Nephron progenitor cell (in vitro differentiated cells): ENCODE results near the gene SAMMSON.

ENCODE experiments used
- DNase-seq: peaks from one replicate; pipeline ENCODE4 v3.0.0; 2021
- H3K27ac Mint-ChIP-seq: 2 replicates; pipeline ENCODE4 v1.8.0; 2021; ENCODE audit warnings: mild to moderate bottlenecking, moderate library complexity, mixed read lengths
- H3K27me3 Mint-ChIP-seq: 2 replicates; pipeline ENCODE4 v1.8.0; 2021; ENCODE audit warnings: mild to moderate bottlenecking, low read depth, mixed read lengths; ENCODE audit not compliant: poor library complexity
- H3K36me3 Mint-ChIP-seq: 2 replicates; pipeline ENCODE4 v1.8.0; 2021; ENCODE audit warnings: low read depth, mixed read lengths
- H3K4me1 Mint-ChIP-seq: 2 replicates; pipeline ENCODE4 v1.8.0; 2021; ENCODE audit warnings: mixed read lengths
- H3K4me3 Mint-ChIP-seq: 2 replicates; pipeline ENCODE4 v1.8.0; 2021; ENCODE audit warnings: mild to moderate bottlenecking, moderate library complexity, mixed read lengths
- H3K9me3 Mint-ChIP-seq: 2 replicates; pipeline ENCODE4 v1.8.0; 2021; ENCODE audit warnings: mild to moderate bottlenecking, moderate library complexity, mixed read lengths
- CTCF ChIP-seq: fragments of 200-600 bp; sonication (generic); IDR thresholded peaks from 2 replicates; pipeline ENCODE4 v1.5.0; 2021; ENCODE audit warnings: antibody characterized with exemption

The SAMMSON gene

GRCh38 chr3:70020906-70021660 lies 21.6 kb downstream of the SAMMSON start:
- no peak for TF ChIP-seq CTCF
- Mint-ChIP-seq H3K4me1 (no peaks in the 10 kb centered on the region), H3K36me3 (no peaks in the 10 kb centered on the region), H3K27ac (no peak overlapping the region), H3K9me3 (peaks cover 9% of the 10 kb centered on the region), H3K4me3 (no peak overlapping the region), H3K27me3 (peaks cover 4% of the 10 kb centered on the region)
- no peak for DNase-seq

- no peaks in the 10 kb centered on the region for H3K9me3 Mint-ChIP-seq
- DNase-seq = no peak
Observed at GRCh38 chr3:70028361-70028760, 28.8 kb downstream of the SAMMSON start.

GRCh38 chr3:70038693-70039092 lies 39.2 kb downstream of the SAMMSON start:
- TF ChIP-seq CTCF = no peak
- H3K9me3 Mint-ChIP-seq = peaks cover 12% of the 10 kb centered on the region
- H3K36me3 Mint-ChIP-seq = no peaks in the 10 kb centered on the region
- DNase-seq = no peak
- H3K27me3 Mint-ChIP-seq = no peaks in the 10 kb centered on the region
- H3K4me3 Mint-ChIP-seq = no peak overlapping the region
- peak overlapping the region; percentile 75 for H3K27ac Mint-ChIP-seq
- no peaks in the 10 kb centered on the region for H3K4me1 Mint-ChIP-seq

More at GRCh38 chr3:70028361-70028760, 28.8 kb downstream of the SAMMSON start:
- Mint-ChIP-seq H3K4me1 (no peaks in the 10 kb centered on the region), H3K36me3 (no peaks in the 10 kb centered on the region), H3K27me3 (no peaks in the 10 kb centered on the region), H3K27ac (no peak overlapping the region), H3K4me3 (no peak overlapping the region)
- TF ChIP-seq CTCF = no peak

GRCh38 chr3:70040386-70040785 lies 40.9 kb downstream of the SAMMSON start:
- Mint-ChIP-seq H3K9me3 (peaks cover 12% of the 10 kb centered on the region), H3K36me3 (no peaks in the 10 kb centered on the region), H3K4me1 (no peaks in the 10 kb centered on the region), H3K27me3 (no peaks in the 10 kb centered on the region), H3K4me3 (no peak overlapping the region), H3K27ac (no peak overlapping the region)
- DNase-seq = no peak
- no peak for TF ChIP-seq CTCF

- DNase-seq = no peak
- peaks cover 12% of the 10 kb centered on the region for H3K9me3 Mint-ChIP-seq
- no peak overlapping the region for H3K27ac Mint-ChIP-seq
- no peaks in the 10 kb centered on the region for H3K27me3 Mint-ChIP-seq
- H3K4me1 Mint-ChIP-seq = no peaks in the 10 kb centered on the region
- no peak overlapping the region for H3K4me3 Mint-ChIP-seq
- TF ChIP-seq CTCF = no peak
- no peaks in the 10 kb centered on the region for H3K36me3 Mint-ChIP-seq
Observed at GRCh38 chr3:70042641-70043040, 43.1 kb downstream of the SAMMSON start.

- Mint-ChIP-seq H3K4me1 (no peaks in the 10 kb centered on the region), H3K9me3 (no peaks in the 10 kb centered on the region), H3K36me3 (no peaks in the 10 kb centered on the region), H3K27me3 (no peaks in the 10 kb centered on the region), H3K4me3 (no peak overlapping the region), H3K27ac (no peak overlapping the region)
- DNase-seq = no peak
- TF ChIP-seq CTCF = no peak
Observed at GRCh38 chr3:70049761-70050160, 50.2 kb downstream of the SAMMSON start.
